Measurements from ENCODE around the gene COL8A1. TPM values are rescaled to one million over a fixed set of nuclear protein-coding genes. Genes with fewer than 3 reads are reported as not detected.

Gene COL8A1
- total RNA-seq, 1 experiment from 2014 or later: 0.07 TPM

GRCh38 chr3:99808163-99808794 lies 169.9 kb downstream of the COL8A1 start:
- Histone ChIP-seq H3K36me3 (ENCODE audit: control insufficient read depth in 1 of 2, insufficient read depth in 2 of 2, low read length in 2 of 2) (no peaks in the 10 kb centered on the region), H3K9ac (ENCODE audit: low read length) (no peak overlapping the region), H3K4me2 (ENCODE audit: low read length) (no peak overlapping the region), H3K9me3 (ENCODE audit: control insufficient read depth in 1 of 2, insufficient read depth in 1 of 2, low read depth in 1 of 2, low read length in 2 of 2) (peaks cover 0 to 9% of the 10 kb centered on the region in 2 experiments; a peak in 1 of 4 replicates), H3K79me2 (ENCODE audit: insufficient read depth, low read length) (no peaks in the 10 kb centered on the region), H3K9me2 (ENCODE audit: insufficient read depth) (no peaks in the 10 kb centered on the region), H3K4me1 (ENCODE audit: control insufficient read depth in 1 of 2, insufficient read depth in 2 of 2, low read length in 2 of 2) (no peaks in the 10 kb centered on the region), H3K4me3 (replicated peaks in 1 of 2; ENCODE audit: low read depth in 1 of 2, low read length in 2 of 2) (no peak overlapping the region), H2AFZ (ENCODE audit: low read depth, low read length, poor library complexity, severe bottlenecking) (no peak overlapping the region), H4K20me1 (ENCODE audit: insufficient read depth) (no peaks in the 10 kb centered on the region), H3K27me3 (ENCODE audit: insufficient read depth, low read length) (no peaks in the 10 kb centered on the region), H3K27ac (ENCODE audit: low read depth, low read length) (no peak overlapping the region)
- peak; percentile 78 for ATAC-seq
- intact Hi-C loops (cut with micrococcal nuclease): no loop called here
- ChIA-PET RAD21 (ENCODE audit: low non-redundant PET in 1 of 2, low total read pairs in 2 of 2, uncharacterized antibody in 2 of 2, unreplicated experiment in 2 of 2) (no interaction called here), CTCF (interaction anchor here (0.8 to 2.0 kb wide), 7 partner anchors 9 to 785 kb away, joined by 3 to 6 read pairs (median 5); partner anchors contain the start of gene CMSS1), POLR2A (no interaction called here)
- BruUV-seq (replicated peaks): no TSS peak
- DNase-seq (ENCODE audit: low read depth, low spot score): peak; percentile 68
- peak; percentile 33 to 88 (median 83); a peak in 5 of 6 replicates for TF ChIP-seq CTCF (IDR thresholded peaks at IDR 0.05 in 2 of 3, conservative IDR thresholded peaks at IDR 0.05 in 1 of 3; ENCODE audit: borderline replicate concordance in 1 of 3, insufficient read depth in 1 of 3, low read depth in 2 of 3, low read length in 2 of 3)
- TF ChIP-seq CBX3 (IDR thresholded peaks at IDR 0.05; ENCODE audit: low read depth): peak; percentile 50; the same call in 1 of the 2 replicates
- TF ChIP-seq EZH2phosphoT487 (IDR thresholded peaks at IDR 0.05; ENCODE audit: borderline replicate concordance): no peak
- TF ChIP-seq EZH2 (IDR thresholded peaks at IDR 0.05): no peak
- peak; percentile 58 for TF ChIP-seq RAD21 (IDR thresholded peaks at IDR 0.05; ENCODE audit: low read depth)
- no peak for TF ChIP-seq ATF3 (IDR thresholded peaks at IDR 0.05)

DNA sequence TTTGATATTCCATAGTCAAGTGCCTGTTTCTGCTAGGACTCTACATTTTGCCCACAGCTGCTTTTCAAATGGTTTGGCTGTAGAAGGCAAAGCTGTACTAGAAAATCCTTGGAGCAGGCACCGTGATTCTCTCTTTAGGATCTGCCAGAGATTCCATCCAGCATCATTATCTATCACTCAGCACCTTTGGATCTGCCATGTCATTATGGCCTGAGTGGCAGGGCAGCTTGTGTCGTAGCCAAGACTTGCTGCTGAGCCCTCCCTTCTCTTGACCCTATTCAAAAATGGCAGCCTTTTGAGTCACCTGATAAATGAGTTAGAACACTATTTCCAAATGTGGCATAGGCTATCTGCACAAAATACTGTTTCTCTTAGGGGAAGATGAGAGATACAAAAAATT lies 171.2 kb downstream of the COL8A1 start:
- Histone ChIP-seq H3K4me2 (ENCODE audit: low read length) (no peak overlapping the region), H3K79me2 (ENCODE audit: insufficient read depth, low read length) (no peaks in the 10 kb centered on the region), H3K4me1 (ENCODE audit: control insufficient read depth in 1 of 2, insufficient read depth in 2 of 2, low read length in 2 of 2) (no peaks in the 10 kb centered on the region), H3K27me3 (ENCODE audit: insufficient read depth, low read length) (no peaks in the 10 kb centered on the region), H3K9ac (ENCODE audit: low read length) (no peak overlapping the region), H3K27ac (ENCODE audit: low read depth, low read length) (no peak overlapping the region), H3K9me3 (ENCODE audit: control insufficient read depth in 1 of 2, insufficient read depth in 1 of 2, low read depth in 1 of 2, low read length in 2 of 2) (peaks cover 0 to 5% of the 10 kb centered on the region in 2 experiments; a peak in 1 of 4 replicates), H3K4me3 (replicated peaks in 1 of 2; ENCODE audit: low read depth in 1 of 2, low read length in 2 of 2) (no peak overlapping the region), H4K20me1 (ENCODE audit: insufficient read depth) (no peaks in the 10 kb centered on the region), H3K9me2 (ENCODE audit: insufficient read depth) (no peaks in the 10 kb centered on the region), H2AFZ (ENCODE audit: low read depth, low read length, poor library complexity, severe bottlenecking) (no peak overlapping the region), H3K36me3 (ENCODE audit: control insufficient read depth in 1 of 2, insufficient read depth in 2 of 2, low read length in 2 of 2) (no peaks in the 10 kb centered on the region)
- ChIA-PET POLR2A (no interaction called here), CTCF (interaction anchor here (2.0 kb wide), 1 partner anchor 445 kb away, joined by 6 read pairs; no protein-coding TSS in a partner anchor), RAD21 (ENCODE audit: low non-redundant PET in 1 of 2, low total read pairs in 2 of 2, uncharacterized antibody in 2 of 2, unreplicated experiment in 2 of 2) (no interaction called here)
- DNase-seq (ENCODE audit: low read depth, low spot score) (no peak), ATAC-seq (no peak)
- BruUV-seq (replicated peaks): no TSS peak
- intact Hi-C loops (cut with micrococcal nuclease): no loop called here
- TF ChIP-seq ELF1 (IDR thresholded peaks at IDR 0.05; ENCODE audit: borderline replicate concordance, low read depth) (no peak), RAD21 (IDR thresholded peaks at IDR 0.05; ENCODE audit: low read depth) (no peak), CTCF (IDR thresholded peaks at IDR 0.05 in 2 of 3, conservative IDR thresholded peaks at IDR 0.05 in 1 of 3; ENCODE audit: borderline replicate concordance in 1 of 3, insufficient read depth in 1 of 3, low read depth in 2 of 3, low read length in 2 of 3) (no peak), ZFX (IDR thresholded peaks at IDR 0.05) (no peak), EZH2 (IDR thresholded peaks at IDR 0.05) (no peak), EZH2phosphoT487 (IDR thresholded peaks at IDR 0.05; ENCODE audit: borderline replicate concordance) (no peak), POLR2AphosphoS5 (IDR thresholded peaks at IDR 0.05; ENCODE audit: low read depth, low read length) (no peak)
- TF ChIP-seq, protein P1, sequence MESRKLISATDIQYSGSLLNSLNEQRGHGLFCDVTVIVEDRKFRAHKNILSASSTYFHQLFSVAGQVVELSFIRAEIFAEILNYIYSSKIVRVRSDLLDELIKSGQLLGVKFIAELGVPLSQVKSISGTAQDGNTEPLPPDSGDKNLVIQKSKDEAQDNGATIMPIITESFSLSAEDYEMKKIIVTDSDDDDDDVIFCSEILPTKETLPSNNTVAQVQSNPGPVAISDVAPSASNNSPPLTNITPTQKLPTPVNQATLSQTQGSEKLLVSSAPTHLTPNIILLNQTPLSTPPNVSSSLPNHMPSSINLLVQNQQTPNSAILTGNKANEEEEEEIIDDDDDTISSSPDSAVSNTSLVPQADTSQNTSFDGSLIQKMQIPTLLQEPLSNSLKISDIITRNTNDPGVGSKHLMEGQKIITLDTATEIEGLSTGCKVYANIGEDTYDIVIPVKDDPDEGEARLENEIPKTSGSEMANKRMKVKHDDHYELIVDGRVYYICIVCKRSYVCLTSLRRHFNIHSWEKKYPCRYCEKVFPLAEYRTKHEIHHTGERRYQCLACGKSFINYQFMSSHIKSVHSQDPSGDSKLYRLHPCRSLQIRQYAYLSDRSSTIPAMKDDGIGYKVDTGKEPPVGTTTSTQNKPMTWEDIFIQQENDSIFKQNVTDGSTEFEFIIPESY (IDR thresholded peaks at IDR 0.05; ENCODE audit: extremely low read depth, insufficient replicate concordance, low read length): no peak

Data from HCT116 (cell line).